ENCODE data around the gene CHD2.

The CHD2 gene

DNA sequence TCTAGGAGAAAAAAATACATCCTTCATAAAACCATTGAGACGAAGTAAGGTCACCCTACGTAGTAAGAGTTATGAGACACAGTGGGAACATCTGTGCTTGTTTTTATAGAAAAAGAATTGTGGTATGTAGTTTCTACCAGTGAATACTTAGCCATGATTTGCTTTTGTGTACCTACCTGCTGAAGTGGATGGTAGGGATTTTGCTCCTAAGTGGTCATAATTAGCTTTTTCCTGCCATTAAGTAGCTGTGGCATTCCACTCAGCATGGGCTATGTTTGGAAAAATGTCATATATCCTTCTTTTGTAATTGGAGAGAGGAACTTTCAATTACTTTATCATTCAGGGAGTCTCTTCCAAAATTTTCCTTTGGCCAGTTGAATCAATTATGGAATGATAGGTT lies 63.7 kb downstream of the CHD2 start:
- no peak for DNase-seq

DNA sequence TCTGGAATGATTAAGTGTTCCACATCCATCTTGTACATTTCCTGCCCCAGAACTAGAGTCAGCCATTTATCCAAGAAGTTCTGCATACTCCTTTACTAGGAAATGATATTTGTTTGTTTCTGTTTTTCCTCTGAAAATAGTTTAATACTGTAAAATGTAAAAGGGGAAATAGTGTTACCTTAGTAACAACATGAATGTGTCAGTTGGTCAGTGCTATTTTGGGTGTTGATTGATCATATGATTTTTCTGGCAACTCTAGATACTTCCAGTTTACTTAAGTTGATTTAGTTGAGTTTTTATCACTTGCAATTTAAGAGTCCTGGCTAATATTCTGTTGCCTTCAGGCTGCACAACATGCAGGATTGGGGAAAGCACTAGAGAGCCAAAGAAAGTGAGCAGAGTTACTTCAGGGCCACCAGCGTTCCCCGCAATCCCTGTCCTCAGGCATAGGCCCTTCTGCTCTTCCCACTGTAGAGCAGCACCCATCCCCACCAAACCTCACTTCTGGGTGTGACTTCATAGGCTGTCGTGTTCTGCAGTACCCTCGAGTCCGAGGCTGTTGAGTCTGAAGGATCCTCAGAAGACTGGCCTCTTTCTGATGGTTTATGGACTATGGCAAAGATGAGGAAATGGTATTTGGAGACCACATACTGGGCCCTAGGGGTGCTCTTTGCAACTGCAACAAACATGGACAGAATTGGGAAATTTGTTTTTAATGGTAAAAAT lies 69.0 kb downstream of the CHD2 start:
- no peak for DNase-seq

DNA sequence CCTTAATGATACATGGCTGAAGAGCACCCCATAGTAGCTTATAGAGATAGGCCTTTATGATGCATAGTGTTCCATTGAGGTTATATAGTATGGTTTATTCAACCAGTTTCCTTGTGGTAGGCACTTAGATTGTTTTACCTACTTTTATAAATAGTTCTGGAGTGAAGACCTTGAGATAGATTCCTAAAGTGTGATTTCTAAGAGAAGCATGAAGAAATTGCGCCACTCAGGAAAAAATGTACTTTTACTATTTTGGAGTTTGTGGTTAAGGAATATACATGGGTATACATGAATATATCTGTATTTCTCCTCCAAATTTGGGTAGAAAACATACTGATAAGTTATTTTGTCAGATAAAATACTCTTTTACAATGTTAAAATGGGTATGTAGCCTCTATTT lies 70.5 kb downstream of the CHD2 start:
- DNase-seq = no peak

DNA sequence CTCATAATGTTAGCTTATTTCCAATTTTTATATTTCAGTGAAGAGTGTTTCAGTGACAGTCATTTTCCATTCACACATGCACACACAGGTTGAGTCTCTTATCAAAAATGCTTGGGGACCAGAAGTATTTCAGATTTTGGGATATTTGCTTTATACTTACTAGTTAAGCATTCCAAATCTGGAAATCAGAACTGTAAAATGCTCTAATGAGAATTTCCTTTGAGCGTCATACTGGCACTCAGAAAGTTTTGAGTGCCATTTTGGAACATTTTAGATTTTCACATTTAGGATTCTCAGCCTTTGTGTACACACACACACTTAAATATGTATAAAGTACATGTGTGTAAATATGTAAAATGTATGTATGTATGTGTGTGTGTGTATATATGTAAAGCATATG lies 71.0 kb downstream of the CHD2 start:
- no peak for DNase-seq

DNA sequence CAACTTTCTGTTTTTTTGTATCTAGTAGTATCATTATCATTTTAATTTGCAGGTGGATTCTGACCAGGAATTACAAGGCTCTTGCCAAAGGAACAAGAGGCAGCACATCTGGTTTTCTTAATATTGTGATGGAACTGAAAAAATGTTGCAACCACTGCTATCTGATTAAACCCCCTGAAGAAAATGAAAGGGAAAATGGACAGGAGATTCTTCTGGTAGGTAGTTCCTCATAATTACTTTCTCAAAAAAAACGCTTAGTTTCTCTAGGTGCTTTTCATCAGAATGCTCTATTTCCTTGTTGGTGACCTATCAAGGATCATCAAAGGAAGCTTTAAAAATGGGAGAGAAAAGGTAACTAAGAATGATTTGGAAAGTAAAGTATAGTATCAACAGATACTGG lies 71.6 kb downstream of the CHD2 start:
- no peak for DNase-seq

DNA sequence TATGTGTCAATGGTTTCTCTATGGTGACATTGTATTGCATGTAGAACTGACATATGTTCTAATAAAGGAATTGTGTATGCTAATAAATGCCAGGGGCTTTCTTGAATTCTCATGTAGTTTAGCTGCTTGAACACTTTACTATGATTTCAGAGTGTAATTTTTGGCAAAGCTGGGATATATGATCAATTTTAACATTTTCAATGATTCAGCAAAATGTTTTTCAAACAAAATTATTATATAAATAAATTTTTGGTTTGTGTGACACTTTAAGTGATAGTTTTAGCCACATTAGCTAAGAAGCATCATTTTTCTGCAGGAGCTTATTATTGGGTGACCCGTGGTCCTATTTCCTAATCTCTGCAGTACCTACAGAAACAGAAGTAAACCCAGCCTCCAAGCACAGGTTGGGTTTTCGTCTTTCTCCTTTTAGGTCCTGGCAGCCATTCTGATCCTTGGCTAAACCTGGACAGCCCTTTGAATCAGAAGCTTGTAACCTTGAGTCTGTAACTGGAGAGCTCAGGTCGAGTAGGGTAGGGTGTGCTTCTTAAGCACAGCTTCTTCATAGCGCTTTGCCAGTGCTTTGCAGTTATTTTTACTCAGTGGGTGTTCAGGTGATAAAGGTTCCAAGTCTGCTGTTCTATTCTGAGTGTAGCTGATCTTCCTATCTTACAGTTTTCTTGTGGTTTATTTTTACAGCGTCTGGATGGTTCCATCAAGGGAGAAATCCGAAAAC lies 74.2 kb downstream of the CHD2 start:
- DNase-seq = no peak

DNA sequence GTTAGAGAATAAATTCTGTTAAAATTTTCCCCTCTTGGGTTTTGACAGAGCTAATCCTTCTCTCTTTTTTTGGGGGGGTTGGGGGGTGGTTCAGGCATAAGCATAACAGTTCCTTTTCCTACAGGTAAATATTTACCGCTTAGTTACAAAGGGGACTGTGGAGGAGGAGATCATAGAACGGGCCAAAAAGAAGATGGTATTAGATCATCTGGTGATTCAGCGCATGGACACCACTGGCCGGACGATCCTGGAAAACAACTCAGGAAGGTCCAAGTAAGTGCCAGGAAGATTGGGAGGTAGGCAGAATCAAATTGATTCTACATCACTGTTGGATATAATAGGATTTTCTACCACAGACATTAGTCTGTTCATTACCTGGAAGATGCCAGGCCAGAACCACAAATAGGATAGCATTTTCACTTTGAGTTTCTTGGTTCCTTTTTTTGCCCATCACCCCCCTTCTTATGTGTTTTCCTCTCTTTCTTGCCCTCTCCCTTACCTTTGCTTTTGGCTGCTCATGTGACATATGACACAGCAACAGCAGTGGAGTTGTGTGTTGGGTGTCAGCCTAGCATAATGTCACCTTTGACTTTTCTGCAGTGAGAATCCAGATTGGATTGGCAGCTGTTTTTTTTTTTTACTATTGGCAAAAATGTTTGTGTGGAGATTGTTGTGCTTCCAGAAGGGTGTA lies 79.0 kb downstream of the CHD2 start:
- peak; percentile 44 for DNase-seq

DNA sequence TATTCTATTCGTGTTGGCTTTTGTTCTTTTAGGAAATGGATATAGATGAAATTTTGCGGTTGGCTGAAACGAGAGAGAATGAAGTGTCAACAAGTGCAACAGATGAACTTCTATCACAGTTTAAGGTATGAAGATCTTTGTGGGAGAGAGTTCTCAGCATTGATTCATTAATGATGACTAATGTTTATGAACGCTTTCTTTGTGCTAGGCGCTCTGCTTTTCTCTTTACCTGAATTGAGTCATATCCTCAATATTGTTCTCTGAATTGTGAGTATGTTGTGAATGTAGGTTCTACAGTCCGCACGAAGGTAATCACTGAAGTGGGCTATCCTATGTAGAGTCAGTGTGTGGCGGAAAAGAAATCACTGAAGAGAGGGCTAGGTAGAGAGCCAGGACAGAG lies 81.2 kb downstream of the CHD2 start:
- DNase-seq = peak; percentile 69

DNA sequence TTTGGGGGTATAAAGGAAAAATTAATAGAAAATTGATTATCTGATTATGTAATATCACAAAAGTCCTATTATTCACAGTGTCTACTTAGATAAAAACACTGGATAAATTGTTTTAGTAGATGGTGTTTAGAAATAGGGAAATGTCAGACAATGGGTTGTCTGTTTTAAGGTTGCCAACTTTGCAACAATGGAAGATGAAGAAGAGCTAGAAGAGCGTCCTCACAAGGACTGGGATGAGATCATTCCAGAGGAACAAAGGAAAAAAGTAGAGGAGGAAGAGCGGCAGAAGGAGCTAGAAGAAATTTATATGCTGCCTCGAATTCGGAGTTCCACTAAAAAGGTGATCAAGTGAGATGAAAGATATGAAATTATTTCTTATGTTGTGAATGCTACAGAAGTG lies 84.0 kb downstream of the CHD2 start:
- no peak for DNase-seq

DNA sequence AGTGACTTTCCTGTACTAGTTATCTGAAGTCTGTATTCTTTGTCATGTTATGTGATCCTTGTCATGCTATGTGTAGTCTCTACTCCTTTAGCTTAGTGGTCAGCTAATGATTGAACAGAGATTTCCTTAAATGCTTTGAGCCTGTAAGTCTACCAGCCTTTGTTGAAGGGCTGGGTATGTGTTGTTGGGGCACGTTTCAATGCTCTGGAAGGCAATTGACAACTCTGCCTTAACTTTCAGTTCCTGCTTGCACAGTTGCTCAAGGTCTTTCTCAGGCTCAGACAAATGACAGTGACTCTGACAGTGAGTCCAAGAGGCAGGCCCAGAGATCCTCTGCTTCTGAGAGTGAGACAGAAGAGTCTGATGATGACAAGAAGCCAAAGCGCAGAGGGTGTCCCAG lies 89.3 kb downstream of the CHD2 start:
- no peak for DNase-seq

DNA sequence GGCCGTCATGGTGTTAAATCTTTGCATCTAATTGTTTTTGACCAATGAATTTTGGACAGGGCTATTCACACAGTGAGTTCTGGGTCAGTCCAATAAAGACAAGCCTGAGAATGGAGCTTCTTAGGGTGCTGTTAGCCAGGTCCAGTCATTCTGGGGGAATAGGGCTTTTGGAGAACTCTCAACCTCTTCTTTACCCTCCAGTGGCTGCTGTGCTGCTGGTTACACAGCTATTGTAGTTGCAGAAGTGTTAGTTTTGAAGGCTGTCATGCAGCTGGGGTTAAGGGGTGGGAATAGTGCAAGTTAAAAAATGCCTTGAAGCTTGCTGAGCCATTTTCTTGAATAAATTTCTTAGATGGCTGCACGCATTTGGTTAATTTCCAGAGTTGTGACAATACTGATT lies 89.9 kb downstream of the CHD2 start:
- no peak for DNase-seq

DNA sequence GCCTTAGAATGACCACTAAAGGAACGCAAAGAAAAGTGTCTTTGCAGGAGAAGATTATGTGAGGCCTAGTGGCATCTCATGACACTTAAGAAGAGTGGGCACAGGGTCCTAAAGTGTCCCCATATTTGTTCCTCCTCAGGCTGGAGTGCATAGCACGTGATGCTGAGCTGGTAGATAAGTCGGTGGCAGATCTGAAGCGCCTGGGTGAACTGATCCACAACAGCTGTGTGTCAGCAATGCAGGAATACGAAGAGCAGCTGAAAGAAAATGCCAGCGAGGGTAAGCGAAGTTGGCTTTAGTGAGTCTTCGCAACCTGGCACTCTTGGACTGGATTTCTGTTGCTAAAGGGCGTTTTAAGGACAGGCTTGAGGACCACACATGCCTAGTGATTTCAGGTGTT lies 92.6 kb downstream of the CHD2 start:
- no peak for DNase-seq

DNA sequence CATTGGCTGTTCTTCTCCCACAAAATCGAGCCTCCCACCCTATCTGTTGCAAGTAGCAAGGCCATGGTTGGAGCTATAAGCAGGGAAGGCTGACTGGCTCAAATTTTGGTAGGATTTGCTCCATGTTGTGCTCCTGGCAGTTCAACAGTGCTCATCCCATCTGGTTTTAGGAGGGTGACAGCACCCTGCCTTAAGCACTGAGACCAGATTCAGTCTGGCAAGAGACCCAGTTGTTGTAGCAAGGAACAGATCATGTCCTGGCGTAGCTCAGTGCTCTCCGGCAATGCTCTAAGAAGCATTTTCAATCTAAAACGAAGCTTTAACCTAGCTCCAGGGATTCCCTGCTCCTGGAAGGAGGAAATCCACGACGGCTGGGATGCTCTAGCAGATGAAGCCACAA lies 97.7 kb downstream of the CHD2 start:
- no peak for DNase-seq

DNA sequence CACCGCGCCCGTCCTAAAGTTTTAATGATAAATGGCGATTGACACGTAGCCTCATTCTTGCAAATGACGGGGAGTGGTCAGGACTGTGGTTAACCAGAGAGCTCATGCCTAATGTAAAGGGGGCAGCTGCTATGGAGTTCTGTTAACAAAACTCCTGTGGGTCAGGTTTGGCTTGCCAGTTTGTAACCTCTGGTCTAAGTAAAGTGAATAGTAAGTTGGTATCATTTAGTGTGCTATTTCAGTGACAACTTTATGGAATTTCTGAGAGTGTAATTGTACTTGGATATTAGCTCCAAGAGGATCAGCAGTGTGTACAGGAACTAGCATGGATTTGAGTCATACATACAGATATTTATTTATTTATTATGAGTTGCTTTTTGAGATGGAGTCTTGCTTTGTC lies 101.0 kb downstream of the CHD2 start:
- no peak for DNase-seq

DNA sequence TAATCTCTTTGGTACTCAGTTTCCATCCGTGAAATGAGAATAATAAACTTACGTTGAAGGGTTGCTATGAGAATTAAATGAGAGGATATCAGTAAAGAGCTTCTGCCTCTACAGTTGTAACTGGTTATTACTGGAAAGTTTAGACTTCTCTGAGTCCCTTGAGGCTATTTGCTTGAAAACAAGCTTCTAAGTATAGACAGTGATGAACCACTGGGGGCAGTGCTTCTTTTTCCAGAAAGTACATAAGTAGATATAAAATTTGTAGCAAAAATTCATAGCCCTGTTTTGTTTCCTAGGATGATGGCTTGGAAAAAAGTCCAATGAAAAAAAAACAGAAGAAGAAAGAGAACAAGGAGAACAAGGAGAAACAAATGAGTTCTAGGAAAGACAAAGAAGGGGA lies 101.8 kb downstream of the CHD2 start:
- DNase-seq = no peak

DNA sequence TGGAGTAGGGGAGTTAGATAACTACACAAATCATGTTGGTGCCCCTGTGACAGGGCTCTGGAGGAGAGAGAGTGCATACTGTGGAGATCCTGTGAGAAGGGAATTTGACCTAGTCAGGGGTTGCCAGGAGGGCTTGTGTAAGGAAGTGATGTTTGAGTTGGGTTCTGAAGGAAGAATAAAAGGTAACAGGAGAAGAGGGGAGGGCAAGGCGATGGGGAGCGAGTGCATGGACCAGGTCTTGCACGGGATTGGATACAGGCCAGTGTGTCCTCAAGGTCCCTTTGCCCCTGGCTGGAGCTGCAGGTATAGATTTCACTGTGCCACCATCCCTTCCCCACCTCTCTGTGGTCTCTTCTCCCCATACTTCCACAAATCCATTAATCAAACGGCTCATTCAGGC lies 105.0 kb downstream of the CHD2 start:
- DNase-seq = no peak

DNA sequence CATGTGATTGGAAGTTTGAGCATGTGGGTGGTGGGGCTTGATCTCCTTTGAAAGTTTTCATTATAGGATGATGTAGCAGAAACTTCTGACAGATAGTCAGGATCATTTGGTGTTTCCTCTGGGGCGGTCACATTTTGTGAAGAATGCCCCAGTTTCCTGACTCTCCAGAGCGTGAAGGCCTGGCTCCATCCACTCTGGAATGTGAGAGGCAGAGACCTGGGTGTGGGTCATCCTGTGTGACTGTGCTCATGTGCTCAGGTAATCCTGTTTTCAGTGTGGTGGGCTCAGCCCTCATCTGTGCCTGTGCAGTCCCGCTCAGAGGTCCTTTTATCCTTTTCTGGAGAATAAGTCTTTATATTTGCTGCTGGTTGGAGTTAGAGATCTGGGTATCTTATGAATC lies 107.9 kb downstream of the CHD2 start:
- DNase-seq = no peak

DNA sequence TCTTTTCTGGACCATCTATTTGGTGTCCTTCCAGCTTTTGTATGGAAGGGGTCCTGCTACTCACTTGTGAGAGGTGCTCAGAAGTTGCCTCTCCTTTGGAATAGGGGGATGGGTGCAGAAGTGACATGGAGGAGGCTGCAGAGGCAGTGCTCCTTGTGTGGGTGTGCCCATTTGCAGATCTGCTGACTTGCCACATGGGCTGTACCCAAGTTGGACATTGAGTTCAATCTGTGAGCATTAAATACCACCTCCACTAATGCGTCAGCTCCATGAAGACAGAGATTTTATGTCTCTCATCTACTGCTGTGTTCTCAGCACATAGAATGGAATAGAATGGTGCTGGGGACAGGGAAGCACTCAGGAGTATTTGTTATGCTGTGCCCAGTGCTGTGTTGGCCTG lies 112.7 kb downstream of the CHD2 start:
- no peak for DNase-seq

DNA sequence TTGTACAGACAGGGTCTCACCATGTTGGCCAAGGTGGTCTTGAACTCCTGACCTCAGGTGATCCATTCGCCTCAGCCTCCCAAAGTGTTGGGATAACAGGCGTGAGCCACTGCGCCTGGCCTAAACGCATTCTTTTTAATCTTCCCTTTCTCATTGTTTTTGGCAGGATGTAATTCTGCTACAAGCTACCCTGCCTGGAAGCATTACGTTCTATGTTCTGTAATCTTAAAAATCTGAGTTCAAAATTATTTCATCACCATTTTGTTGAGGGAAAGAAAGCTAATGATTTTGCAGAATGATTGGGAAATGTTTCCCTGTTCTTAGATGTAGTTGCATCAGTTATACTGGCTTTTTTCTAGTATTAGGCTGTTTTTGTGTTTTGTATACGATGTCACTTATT lies 117.4 kb downstream of the CHD2 start:
- no peak for DNase-seq

DNA sequence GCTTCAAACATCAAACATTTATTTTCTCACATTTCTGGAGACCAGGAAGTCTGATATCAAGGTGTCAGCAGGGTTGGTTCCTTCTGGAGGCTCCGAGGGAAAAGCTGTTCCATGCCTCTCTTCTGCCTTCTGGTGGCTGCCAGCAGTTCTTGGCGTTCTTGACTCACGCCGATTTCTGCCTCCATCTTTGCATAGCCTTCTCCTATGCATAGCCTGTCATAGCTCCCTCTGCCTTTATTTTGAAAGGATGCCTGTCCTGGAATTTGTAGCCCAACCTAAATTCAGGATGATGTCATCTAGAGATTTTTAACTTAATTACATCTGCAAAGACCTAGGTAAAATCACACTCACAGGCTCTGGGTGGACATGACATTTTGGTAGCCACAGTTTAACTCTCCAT lies 118.5 kb downstream of the CHD2 start:
- DNase-seq = no peak

DNA sequence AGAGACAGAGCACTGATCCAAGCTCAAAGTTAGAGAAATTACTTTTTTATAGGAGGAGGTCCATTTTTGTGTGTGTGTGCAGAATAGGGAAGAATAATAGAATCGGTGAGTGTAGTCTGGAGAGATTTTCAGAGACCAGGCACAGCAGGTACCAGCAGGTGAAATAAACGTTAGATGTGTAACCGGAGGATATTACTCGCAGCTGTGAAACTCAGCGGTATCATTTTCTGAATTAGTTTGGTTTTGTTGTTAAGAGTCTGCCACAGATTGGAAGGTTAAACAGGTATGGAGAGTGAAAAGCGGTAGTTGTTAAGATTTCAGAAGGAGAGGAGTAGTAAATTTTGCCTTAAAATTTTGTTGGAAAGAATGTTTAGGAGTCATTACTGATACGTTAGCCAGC lies 119.0 kb downstream of the CHD2 start:
- DNase-seq = no peak

DNA sequence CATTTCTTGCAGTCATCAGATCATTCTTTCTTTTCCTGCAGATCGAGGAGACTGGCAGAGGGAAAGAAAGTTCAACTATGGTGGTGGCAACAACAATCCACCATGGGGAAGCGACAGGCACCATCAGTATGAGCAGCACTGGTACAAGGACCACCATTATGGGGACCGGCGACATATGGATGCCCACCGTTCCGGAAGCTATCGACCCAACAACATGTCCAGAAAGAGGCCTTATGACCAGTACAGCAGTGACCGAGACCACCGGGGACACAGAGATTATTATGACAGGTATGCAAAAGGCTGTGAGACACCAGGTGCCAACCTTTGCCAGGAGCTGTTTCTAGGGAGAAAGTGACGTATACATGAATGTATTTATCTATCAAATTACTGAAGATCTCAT lies 119.8 kb downstream of the CHD2 start:
- DNase-seq = no peak

DNA sequence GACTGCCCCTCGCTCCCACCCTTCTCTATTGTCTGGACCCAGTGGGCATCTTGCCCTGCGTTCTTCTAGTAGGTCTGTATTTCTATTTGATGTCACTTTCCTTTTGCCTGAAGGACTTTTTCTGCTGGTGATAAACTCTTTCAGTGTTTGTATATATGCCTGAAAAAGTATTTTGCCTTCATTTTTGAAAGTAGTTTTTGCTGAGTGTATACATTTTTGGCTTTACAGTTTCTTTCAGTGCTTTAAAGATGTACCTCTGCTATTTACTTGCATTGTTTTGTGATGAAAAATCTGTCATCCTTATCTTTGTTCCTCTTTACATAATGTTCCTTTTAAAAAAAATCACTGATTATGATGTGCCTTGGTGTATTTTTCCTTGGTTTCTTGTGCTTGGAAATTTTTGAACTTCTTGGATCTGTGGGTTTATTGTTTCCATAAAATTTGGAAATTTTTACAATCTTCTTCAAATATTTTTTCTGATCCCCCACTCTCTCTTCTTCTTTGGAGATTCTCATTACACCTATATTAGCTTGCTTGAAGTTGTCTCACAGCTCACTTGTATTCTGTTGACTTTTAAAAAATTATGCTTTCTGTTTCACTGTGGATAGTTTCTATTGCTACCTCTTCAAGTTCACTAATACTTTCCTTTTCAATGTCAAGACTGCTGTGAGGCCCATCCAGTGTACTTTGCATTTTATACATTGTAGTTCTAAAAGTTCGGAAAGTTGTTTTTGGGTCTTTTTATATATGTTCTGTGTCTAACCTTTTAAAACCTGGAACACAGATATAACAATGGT lies 121.0 kb downstream of the CHD2 start:
- DNase-seq = no peak

DNA sequence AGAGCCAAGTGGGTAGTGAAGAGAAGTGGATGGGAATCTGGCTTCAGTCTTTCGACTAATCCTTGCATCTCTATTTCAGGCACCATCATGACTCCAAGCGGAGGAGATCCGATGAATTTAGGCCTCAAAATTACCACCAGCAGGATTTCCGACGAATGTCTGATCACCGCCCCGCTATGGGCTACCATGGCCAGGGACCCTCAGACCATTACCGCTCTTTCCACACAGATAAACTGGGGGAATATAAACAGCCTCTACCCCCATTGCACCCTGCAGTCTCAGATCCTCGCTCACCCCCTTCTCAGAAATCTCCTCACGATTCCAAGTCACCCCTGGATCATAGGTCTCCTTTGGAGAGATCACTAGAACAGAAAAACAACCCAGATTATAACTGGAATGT lies 124.2 kb downstream of the CHD2 start:
- DNase-seq = no peak
